Astrocyte of the cerebellum (primary cell): ENCODE data around the gene ASB12.

Experiments
- DNase-seq: peaks from one replicate; pipeline ENCODE4 v3.0.0-alpha.2; 2011; ENCODE audit warnings: low read depth
- H3K4me3 ChIP-seq: 2 replicates; pipeline ENCODE4 v1.5.1; 2011; ENCODE audit warnings: mild to moderate bottlenecking, low read depth, low read length, moderate library complexity
- in situ Hi-C: cut with HindIII; loops from 2 replicates; pipeline ENCODE4 v1.10.0; 2017; ENCODE audit warnings: low sequenced_read_pairs
- TF ChIP-seq, protein P1 (sequence below): IDR thresholded peaks from 2 replicates; pipeline ENCODE4 v1.5.1; 2012; ENCODE audit warnings: low read length, low read depth, moderate library complexity, mild to moderate bottlenecking; ENCODE audit errors: missing control alignments

Gene ASB12

DNA sequence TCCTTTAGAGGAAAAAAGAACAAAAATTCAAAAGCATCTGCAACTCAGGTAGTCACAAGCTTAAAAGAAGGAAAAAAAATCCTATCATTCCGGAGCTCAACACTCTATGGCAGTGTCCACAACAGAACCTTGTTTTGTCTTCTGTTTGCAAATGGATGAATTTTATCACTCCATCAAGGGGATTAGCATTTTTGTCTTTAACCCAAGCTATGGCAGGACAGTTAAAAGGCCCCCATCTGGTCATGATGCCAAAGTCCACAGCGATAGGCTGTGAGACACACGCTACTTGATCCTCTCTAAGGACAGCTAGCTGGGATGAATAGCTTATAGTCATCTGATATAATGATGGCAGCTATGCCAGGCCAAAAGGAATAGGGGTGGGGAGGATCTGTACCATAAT is 41.5 kb downstream of the ASB12 start:
- no peak for DNase-seq
- in situ Hi-C loops = no loop called here
- TF ChIP-seq, protein P1, sequence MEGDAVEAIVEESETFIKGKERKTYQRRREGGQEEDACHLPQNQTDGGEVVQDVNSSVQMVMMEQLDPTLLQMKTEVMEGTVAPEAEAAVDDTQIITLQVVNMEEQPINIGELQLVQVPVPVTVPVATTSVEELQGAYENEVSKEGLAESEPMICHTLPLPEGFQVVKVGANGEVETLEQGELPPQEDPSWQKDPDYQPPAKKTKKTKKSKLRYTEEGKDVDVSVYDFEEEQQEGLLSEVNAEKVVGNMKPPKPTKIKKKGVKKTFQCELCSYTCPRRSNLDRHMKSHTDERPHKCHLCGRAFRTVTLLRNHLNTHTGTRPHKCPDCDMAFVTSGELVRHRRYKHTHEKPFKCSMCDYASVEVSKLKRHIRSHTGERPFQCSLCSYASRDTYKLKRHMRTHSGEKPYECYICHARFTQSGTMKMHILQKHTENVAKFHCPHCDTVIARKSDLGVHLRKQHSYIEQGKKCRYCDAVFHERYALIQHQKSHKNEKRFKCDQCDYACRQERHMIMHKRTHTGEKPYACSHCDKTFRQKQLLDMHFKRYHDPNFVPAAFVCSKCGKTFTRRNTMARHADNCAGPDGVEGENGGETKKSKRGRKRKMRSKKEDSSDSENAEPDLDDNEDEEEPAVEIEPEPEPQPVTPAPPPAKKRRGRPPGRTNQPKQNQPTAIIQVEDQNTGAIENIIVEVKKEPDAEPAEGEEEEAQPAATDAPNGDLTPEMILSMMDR = no peak
- H3K4me3 ChIP-seq = no peak overlapping the region

DNA sequence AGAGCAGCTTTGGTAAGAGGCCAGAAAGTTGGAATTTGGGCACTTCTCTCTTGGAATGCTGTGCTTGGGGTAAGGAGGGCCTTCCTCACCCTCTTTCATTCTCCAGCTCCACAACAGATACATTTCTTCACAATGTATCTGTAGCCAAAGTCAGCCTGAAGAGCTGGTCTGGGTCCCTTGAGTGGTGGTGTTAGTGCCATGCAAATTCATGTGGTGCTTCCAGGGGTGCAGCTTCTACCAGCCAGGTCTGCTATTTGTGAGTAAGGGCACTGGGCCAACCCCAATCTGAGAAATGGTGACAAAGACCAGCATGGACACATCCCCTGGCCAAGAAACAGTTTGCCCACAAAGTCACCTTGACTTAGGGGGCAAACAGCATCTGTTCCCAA is 42.7 kb downstream of the ASB12 start:
- H3K4me3 ChIP-seq = no peak overlapping the region
- in situ Hi-C loops = no loop called here
- TF ChIP-seq, protein P1 = no peak
- DNase-seq = no peak

DNA sequence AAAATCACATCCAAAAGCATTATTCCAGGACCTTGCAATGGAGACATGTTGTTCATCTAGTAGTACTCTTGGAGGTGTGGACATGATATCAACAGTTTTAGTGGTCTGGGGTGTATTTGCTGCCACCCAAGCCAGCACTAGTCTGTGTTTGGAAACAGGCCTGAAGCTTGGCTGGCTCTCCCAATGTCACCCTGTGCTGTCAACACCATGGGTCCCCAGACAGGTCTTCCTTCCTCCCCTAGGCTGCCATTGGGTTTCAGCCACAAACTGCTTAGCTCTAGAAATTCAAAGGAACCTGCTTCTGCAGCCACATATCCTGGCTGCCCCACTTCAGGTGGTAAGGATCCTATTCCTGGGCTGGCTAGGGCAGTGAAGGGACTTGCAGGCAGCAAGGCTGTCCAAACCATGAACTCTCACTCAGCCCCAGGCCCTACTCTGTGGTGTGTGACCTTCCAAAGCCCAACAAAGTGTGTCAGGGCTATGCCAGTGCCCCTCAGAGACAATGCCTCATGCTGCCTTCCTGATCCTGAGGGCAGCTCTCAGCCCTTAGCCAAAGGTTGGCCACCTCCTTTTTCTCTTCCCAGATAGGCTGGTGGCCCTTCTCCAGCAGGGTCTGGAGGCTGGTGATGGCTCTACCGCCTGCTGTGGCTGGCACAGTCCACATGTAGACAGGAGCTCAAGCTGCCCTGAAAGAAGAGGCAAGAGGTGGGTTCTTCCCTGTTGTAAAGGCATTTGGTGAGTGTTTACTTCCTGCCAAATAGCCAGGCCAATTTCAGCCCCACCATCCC is 43.2 kb downstream of the ASB12 start:
- DNase-seq = no peak
- TF ChIP-seq, protein P1 = no peak
- H3K4me3 ChIP-seq = no peak overlapping the region
- in situ Hi-C loops = no loop called here

DNA sequence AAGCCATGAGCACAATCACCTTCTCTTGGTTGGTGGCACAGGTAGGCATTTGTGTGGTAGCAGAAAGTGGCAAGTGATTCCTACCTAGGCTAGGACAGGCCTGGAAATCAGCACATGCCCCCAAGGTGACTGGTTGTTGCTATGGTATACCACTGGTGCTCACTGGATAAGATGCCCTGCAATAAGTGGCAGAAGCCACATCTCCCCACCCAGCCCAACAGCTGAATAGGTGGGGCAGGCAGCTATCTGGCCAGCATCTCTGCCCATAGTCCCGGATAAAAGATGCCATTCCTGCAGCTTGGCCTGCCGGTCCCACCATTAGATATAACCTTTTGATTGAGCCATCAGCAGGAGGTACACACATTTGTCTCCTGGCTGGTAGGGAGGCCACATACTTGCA is 46.0 kb downstream of the ASB12 start:
- TF ChIP-seq, protein P1 = no peak
- no peak for DNase-seq
- H3K4me3 ChIP-seq = no peak overlapping the region
- in situ Hi-C loops = no loop called here

DNA sequence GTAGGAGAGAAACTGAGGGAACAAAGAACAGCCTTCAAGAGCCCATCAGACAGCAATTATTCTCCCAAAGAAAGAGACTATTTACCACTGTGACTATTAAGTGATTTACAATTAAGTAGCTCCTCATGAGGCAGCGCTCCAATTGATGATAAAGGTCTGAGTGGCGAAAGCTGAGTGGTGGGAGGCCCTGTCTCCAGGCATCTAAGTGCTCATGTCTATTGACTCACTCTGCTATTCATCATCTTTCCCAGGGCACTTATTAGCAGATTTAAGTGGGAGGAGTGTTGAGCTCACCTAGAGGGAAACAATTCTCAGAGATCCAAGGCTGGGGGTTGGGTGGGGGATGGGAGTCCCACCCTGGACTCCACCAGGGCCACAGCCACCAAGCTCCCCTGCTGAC is 48.2 kb downstream of the ASB12 start:
- H3K4me3 ChIP-seq = no peak overlapping the region
- TF ChIP-seq, protein P1 = no peak
- DNase-seq = no peak
- in situ Hi-C loops = no loop called here

DNA sequence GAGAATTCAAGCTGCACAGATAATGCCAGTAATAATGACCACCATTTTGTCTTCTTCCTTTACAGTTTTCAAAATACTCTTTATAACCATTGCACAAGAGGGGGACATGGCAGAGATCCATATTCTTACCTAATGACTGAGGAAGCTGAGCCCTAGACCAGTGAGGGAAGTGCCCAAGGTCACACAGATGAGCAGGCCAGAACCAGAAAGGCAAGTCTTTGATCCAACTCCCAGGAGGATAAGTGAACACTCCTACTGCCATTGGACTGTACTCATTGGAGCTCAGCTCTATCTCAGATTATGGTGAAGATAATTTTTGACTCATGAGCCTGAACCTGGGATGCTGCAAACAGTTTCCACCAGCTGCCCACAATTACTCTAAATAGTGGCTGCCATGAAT is 53.5 kb downstream of the ASB12 start:
- DNase-seq = no peak
- H3K4me3 ChIP-seq = no peak overlapping the region
- TF ChIP-seq, protein P1 = no peak
- in situ Hi-C loops = no loop called here
